ENCODE results near the gene IL21R.

IL21R gene

DNA sequence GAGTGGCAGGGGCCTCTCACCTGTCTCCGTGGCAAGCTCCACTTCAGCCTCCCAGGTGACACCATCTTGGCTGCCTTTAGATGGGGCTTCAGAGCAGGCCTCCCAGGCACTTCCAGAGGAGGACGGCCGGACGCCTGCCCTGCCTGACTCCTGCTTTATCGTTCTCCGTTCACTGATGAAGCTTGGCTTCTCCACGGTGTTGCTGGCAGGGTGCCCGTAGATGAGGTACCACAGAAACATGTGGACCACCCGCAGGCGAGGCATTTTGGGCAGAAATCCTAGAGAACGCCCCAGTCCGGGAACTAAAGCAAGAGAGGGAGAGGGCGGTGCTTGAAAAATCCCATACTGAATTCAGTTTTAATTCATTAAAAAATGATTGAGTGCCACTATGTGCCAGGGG, 93.2 kb downstream of the IL21R start:
- Histone ChIP-seq H3K9me3 (ENCODE audit: control insufficient read depth, insufficient read depth, low read length) (no peaks in the 10 kb centered on the region), H3K4me1 (ENCODE audit: control insufficient read depth, low read length) (no peaks in the 10 kb centered on the region), H3K4me3 (ENCODE audit: low read length) (no peak overlapping the region), H3K79me2 (ENCODE audit: control insufficient read depth, low read length) (no peaks in the 10 kb centered on the region), H3K36me3 (ENCODE audit: control insufficient read depth, low read length) (peaks cover 55% of the 10 kb centered on the region), H3F3A (ENCODE audit: control insufficient read depth, insufficient read depth) (no peaks in the 10 kb centered on the region), H4K20me1 (ENCODE audit: control insufficient read depth, insufficient read depth, low read depth, low read length) (no peaks in the 10 kb centered on the region), H3K27me3 (ENCODE audit: control insufficient read depth, low read length) (no peaks in the 10 kb centered on the region), H3K9me2 (replicated peaks; ENCODE audit: control insufficient read depth, low read length) (no peaks in the 10 kb centered on the region), H3K27ac (ENCODE audit: low read depth, low read length) (no peak overlapping the region), H3K4me2 (ENCODE audit: low read length) (no peak overlapping the region)
- TF ChIP-seq EZH2phosphoT487 (IDR thresholded peaks at IDR 0.05; ENCODE audit: borderline replicate concordance, low read length): no peak
- TF ChIP-seq, protein P1, sequence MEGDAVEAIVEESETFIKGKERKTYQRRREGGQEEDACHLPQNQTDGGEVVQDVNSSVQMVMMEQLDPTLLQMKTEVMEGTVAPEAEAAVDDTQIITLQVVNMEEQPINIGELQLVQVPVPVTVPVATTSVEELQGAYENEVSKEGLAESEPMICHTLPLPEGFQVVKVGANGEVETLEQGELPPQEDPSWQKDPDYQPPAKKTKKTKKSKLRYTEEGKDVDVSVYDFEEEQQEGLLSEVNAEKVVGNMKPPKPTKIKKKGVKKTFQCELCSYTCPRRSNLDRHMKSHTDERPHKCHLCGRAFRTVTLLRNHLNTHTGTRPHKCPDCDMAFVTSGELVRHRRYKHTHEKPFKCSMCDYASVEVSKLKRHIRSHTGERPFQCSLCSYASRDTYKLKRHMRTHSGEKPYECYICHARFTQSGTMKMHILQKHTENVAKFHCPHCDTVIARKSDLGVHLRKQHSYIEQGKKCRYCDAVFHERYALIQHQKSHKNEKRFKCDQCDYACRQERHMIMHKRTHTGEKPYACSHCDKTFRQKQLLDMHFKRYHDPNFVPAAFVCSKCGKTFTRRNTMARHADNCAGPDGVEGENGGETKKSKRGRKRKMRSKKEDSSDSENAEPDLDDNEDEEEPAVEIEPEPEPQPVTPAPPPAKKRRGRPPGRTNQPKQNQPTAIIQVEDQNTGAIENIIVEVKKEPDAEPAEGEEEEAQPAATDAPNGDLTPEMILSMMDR (IDR thresholded peaks at IDR 0.05; ENCODE audit: low read depth, low read length, poor library complexity, severe bottlenecking): no peak

DNA sequence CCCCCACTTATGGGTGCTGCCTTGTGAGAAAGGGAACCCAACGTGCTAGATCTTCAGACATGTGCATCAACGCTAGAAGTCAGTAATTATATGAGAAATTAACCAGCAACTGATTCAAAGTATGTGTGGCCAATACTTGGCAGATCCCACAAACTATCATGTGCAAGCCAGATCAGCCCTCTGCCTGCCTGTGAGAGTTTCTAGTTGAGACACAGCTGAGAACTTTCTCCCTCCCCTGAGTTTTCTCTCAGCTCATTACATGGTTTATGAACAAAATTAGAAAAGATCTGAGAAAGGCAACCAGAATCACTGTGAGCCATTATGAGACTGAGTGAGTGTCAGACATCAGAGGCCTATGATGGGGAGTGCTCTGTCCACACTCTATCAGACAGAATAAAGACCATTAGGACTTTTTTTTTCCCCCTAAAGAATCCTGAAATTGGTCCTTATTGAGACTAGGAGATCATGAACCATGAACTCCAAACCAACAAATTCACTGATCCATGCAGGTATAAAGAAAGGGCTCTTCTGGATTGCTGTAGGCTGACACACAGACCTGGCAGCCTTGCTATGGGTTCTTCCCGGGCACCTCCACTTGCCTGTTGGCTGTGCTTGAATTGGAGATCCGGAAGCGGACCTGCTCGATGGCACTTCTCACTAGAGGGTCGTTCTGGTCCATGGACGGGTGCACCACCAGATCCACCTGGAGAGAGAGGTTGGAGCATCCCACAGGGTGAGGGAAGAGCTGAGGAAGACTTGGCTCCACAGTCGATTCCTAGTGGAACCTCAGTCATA, 96.3 kb downstream of the IL21R start:
- Histone ChIP-seq H3K27ac (ENCODE audit: low read depth, low read length) (no peak overlapping the region), H3K27me3 (ENCODE audit: control insufficient read depth, low read length) (no peaks in the 10 kb centered on the region), H3K4me3 (ENCODE audit: low read length) (no peak overlapping the region), H3K4me1 (ENCODE audit: control insufficient read depth, low read length) (no peaks in the 10 kb centered on the region), H3K9me3 (ENCODE audit: control insufficient read depth, insufficient read depth, low read length) (no peaks in the 10 kb centered on the region), H3K79me2 (ENCODE audit: control insufficient read depth, low read length) (no peaks in the 10 kb centered on the region), H3K36me3 (ENCODE audit: control insufficient read depth, low read length) (peaks cover 56% of the 10 kb centered on the region), H3F3A (ENCODE audit: control insufficient read depth, insufficient read depth) (no peaks in the 10 kb centered on the region), H3K4me2 (ENCODE audit: low read length) (no peak overlapping the region), H3K9me2 (replicated peaks; ENCODE audit: control insufficient read depth, low read length) (no peaks in the 10 kb centered on the region), H4K20me1 (ENCODE audit: control insufficient read depth, insufficient read depth, low read depth, low read length) (no peaks in the 10 kb centered on the region)
- no peak for TF ChIP-seq EZH2phosphoT487 (IDR thresholded peaks at IDR 0.05; ENCODE audit: borderline replicate concordance, low read length)
- TF ChIP-seq, protein P1 (IDR thresholded peaks at IDR 0.05; ENCODE audit: low read depth, low read length, poor library complexity, severe bottlenecking): no peak

DNA sequence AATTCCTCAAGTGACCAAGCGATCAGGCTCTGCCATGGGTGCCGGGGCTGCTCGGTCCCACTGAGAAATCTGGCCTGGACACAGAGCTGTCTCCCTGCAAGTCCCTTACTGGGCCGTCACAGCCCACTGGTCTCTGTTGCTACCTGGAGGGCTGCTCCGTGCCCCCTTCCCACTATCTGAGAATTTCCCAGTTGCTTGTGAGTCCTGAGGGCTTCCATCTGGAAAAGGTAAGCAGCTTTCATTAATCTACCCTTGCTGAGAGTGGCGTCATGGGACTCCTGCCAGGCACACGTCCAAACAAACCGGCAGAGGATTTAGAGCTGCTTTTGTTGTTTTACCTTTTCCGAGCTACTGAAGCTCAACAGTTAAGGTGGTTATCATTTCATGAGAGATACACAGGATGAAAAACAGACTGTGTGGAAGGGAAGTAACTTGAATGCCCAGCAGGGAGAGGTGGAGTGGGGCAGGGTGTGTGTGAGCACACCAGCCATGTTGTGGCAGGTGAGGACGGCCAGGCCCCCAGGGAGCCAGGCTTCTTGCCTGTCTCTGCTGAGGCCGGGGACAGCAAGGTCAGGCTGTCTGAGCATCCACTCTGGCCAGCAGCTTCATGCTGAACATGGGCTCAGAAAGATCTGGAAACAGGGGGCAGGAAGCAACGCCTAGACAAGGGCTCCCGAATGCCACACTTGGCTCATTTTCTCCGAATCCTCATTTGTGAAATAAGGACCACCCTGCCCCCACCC, 97.1 kb downstream of the IL21R start:
- Histone ChIP-seq H3K9me3 (ENCODE audit: control insufficient read depth, insufficient read depth, low read length) (no peaks in the 10 kb centered on the region), H3K4me2 (ENCODE audit: low read length) (no peak overlapping the region), H3K36me3 (ENCODE audit: control insufficient read depth, low read length) (peaks cover 63% of the 10 kb centered on the region), H4K20me1 (ENCODE audit: control insufficient read depth, insufficient read depth, low read depth, low read length) (no peaks in the 10 kb centered on the region), H3F3A (ENCODE audit: control insufficient read depth, insufficient read depth) (no peaks in the 10 kb centered on the region), H3K4me3 (ENCODE audit: low read length) (no peak overlapping the region), H3K27ac (ENCODE audit: low read depth, low read length) (no peak overlapping the region), H3K4me1 (ENCODE audit: control insufficient read depth, low read length) (no peaks in the 10 kb centered on the region), H3K79me2 (ENCODE audit: control insufficient read depth, low read length) (no peaks in the 10 kb centered on the region), H3K9me2 (replicated peaks; ENCODE audit: control insufficient read depth, low read length) (no peaks in the 10 kb centered on the region), H3K27me3 (ENCODE audit: control insufficient read depth, low read length) (no peaks in the 10 kb centered on the region)
- TF ChIP-seq, protein P1 (IDR thresholded peaks at IDR 0.05; ENCODE audit: low read depth, low read length, poor library complexity, severe bottlenecking): no peak
